Measurements from ENCODE around the gene RELN.

Gene RELN

GRCh38 chr7:103630318-103630717 lies 359.1 kb downstream of the RELN start:
- ATAC-seq: no peak
- TF ChIP-seq POU6F1 (CRISPR knock-in tag; IDR thresholded peaks at IDR 0.05; ENCODE audit: borderline replicate concordance, low read depth) (no peak), TSHZ2 (CRISPR knock-in tag; IDR thresholded peaks at IDR 0.05) (no peak), TOX (CRISPR knock-in tag; IDR thresholded peaks at IDR 0.05; ENCODE audit: borderline replicate concordance) (no peak), ESRRG (CRISPR knock-in tag; IDR thresholded peaks at IDR 0.05) (no peak), GLIS3 (CRISPR knock-in tag; IDR thresholded peaks at IDR 0.05) (no peak), ZFP3 (CRISPR knock-in tag; IDR thresholded peaks at IDR 0.05) (no peak), SNAI2 (CRISPR knock-in tag; IDR thresholded peaks at IDR 0.05) (no peak), ZNF565 (CRISPR knock-in tag; conservative IDR thresholded peaks at IDR 0.05; ENCODE audit: low read depth) (no peak), CSRNP3 (CRISPR knock-in tag; IDR thresholded peaks at IDR 0.05) (no peak)

DNA sequence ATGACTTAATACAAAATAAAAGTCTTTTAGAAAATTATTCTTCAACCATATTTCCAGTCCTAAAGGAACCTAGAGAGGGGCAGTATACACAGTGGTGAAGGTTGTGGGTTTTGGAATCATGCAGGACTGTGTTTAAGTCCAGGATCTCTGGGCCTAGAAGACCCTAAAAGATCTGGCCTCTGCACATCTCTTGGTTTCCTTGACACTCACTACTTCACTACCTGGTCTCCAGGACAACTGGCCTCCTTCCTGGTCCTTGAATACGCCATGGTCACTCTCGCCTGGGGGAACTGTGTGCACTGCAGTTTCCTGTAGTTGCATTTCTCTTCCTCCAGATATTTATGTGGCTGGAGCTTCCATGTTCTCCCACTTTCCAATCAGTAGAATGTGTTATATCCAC lies 360.7 kb downstream of the RELN start:
- no peak for ATAC-seq
- no peak for TF ChIP-seq CREB5 (CRISPR knock-in tag; IDR thresholded peaks at IDR 0.05; ENCODE audit: low read depth)
- TF ChIP-seq ZC3H10 (CRISPR knock-in tag; IDR thresholded peaks at IDR 0.05): no peak
- TF ChIP-seq ZNF565 (CRISPR knock-in tag; conservative IDR thresholded peaks at IDR 0.05; ENCODE audit: low read depth): no peak
- no peak for TF ChIP-seq SNAI2 (CRISPR knock-in tag; IDR thresholded peaks at IDR 0.05)
- no peak for TF ChIP-seq TCF4 (CRISPR knock-in tag; IDR thresholded peaks at IDR 0.05; ENCODE audit: borderline replicate concordance)
- no peak for TF ChIP-seq CSDC2 (CRISPR knock-in tag; IDR thresholded peaks at IDR 0.05)
- TF ChIP-seq PPARA (CRISPR knock-in tag; IDR thresholded peaks at IDR 0.05; ENCODE audit: borderline replicate concordance): no peak
- TF ChIP-seq ZFP30 (CRISPR knock-in tag; IDR thresholded peaks at IDR 0.05): no peak
- no peak for TF ChIP-seq ISL1 (CRISPR knock-in tag; IDR thresholded peaks at IDR 0.05)
- TF ChIP-seq ARNTL (CRISPR knock-in tag; IDR thresholded peaks at IDR 0.05; ENCODE audit: borderline replicate concordance, low read depth): no peak
- no peak for TF ChIP-seq OSR1 (CRISPR knock-in tag; IDR thresholded peaks at IDR 0.05)
- TF ChIP-seq ESRRG (CRISPR knock-in tag; IDR thresholded peaks at IDR 0.05): no peak
- no peak for TF ChIP-seq BACH2 (CRISPR knock-in tag; IDR thresholded peaks at IDR 0.05; ENCODE audit: borderline replicate concordance)
- TF ChIP-seq CSRNP3 (CRISPR knock-in tag; IDR thresholded peaks at IDR 0.05): no peak
- TF ChIP-seq ZNF8 (CRISPR knock-in tag; IDR thresholded peaks at IDR 0.05): no peak
- no peak for TF ChIP-seq PATZ1 (CRISPR knock-in tag; IDR thresholded peaks at IDR 0.05; ENCODE audit: borderline replicate concordance)
- no peak for TF ChIP-seq ZNF70 (CRISPR knock-in tag; IDR thresholded peaks at IDR 0.05)
- no peak for TF ChIP-seq TOX (CRISPR knock-in tag; IDR thresholded peaks at IDR 0.05; ENCODE audit: borderline replicate concordance)
- no peak for TF ChIP-seq ZFP3 (CRISPR knock-in tag; IDR thresholded peaks at IDR 0.05)
- no peak for TF ChIP-seq TSHZ2 (CRISPR knock-in tag; IDR thresholded peaks at IDR 0.05)

Measured in SK-N-SH treated with all-trans-retinoic acid at 6 μM for 48 hours (cell line).